ENCODE results near the gene GALNTL6. TPM values are rescaled to one million over a fixed set of nuclear protein-coding genes. Genes with fewer than 3 reads are reported as not detected.

The GALNTL6 gene
- total RNA-seq, 1 donor from 2014 or later: 0.61 TPM

GRCh38 chr4:171919314-171919713 is 106.1 kb downstream of the GALNTL6 start:
- Histone ChIP-seq H3K9ac (ENCODE audit: low read length) (no peak overlapping the region), H3K36me3 (ENCODE audit: insufficient read depth, low read length) (no peaks in the 10 kb centered on the region), H3K4me1 (ENCODE audit: insufficient read depth, low read length) (no peaks in the 10 kb centered on the region), H4K20me1 (ENCODE audit: insufficient read depth, low read length) (no peaks in the 10 kb centered on the region), H3K4me2 (ENCODE audit: low read length) (no peak overlapping the region), H3K79me2 (ENCODE audit: insufficient read depth, low read length) (no peaks in the 10 kb centered on the region), H3K27ac (ENCODE audit: low read depth, low read length) (no peak overlapping the region), H2AFZ (ENCODE audit: low read depth, low read length) (no peak overlapping the region), H3K4me3 (ENCODE audit: insufficient read depth, low read depth, low read length) (no peak overlapping the region), H3K27me3 (ENCODE audit: insufficient read depth, low read length) (no peaks in the 10 kb centered on the region), H3K9me3 (ENCODE audit: insufficient read depth, low read depth, low read length) (no peaks in the 10 kb centered on the region)
- Mint-ChIP-seq H3K36me3 (ENCODE audit: low read depth, unreplicated experiment) (no peaks in the 10 kb centered on the region), H3K27me3 (ENCODE audit: low read depth, unreplicated experiment) (no peaks in the 10 kb centered on the region), H3K9me3 (ENCODE audit: unreplicated experiment) (no peaks in the 10 kb centered on the region), H3K4me1 (ENCODE audit: low read depth, unreplicated experiment) (no peaks in the 10 kb centered on the region), H3K27ac (ENCODE audit: unreplicated experiment) (no peak overlapping the region), H3K4me3 (ENCODE audit: unreplicated experiment) (no peak overlapping the region)
- FAIRE-seq (no peak), DNase-seq (ENCODE audit: low read depth) (no peak)
- TF ChIP-seq EZH2 (IDR thresholded peaks at IDR 0.05; ENCODE audit: insufficient read depth, low read length) (no peak), CTCF (IDR thresholded peaks at IDR 0.05; ENCODE audit: insufficient read depth, low read depth, low read length) (no peak)

- Histone ChIP-seq H3K4me2 (ENCODE audit: low read length) (no peak overlapping the region), H3K36me3 (ENCODE audit: insufficient read depth, low read length) (no peaks in the 10 kb centered on the region), H2AFZ (ENCODE audit: low read depth, low read length) (no peak overlapping the region), H3K79me2 (ENCODE audit: insufficient read depth, low read length) (no peaks in the 10 kb centered on the region), H3K4me3 (ENCODE audit: insufficient read depth, low read depth, low read length) (no peak overlapping the region), H3K9ac (ENCODE audit: low read length) (no peak overlapping the region), H3K27me3 (ENCODE audit: insufficient read depth, low read length) (no peaks in the 10 kb centered on the region), H3K9me3 (ENCODE audit: insufficient read depth, low read depth, low read length) (no peaks in the 10 kb centered on the region), H3K27ac (ENCODE audit: low read depth, low read length) (no peak overlapping the region), H4K20me1 (ENCODE audit: insufficient read depth, low read length) (no peaks in the 10 kb centered on the region), H3K4me1 (ENCODE audit: insufficient read depth, low read length) (no peaks in the 10 kb centered on the region)
- FAIRE-seq (no peak), DNase-seq (ENCODE audit: low read depth) (no peak)
- H3K4me3 Mint-ChIP-seq (ENCODE audit: unreplicated experiment): no peak overlapping the region
- H3K4me1 Mint-ChIP-seq (ENCODE audit: low read depth, unreplicated experiment): peaks cover 5% of the 10 kb centered on the region
- H3K27ac Mint-ChIP-seq (ENCODE audit: unreplicated experiment): no peak overlapping the region
- H3K27me3 Mint-ChIP-seq (ENCODE audit: low read depth, unreplicated experiment): no peaks in the 10 kb centered on the region
- TF ChIP-seq EZH2 (IDR thresholded peaks at IDR 0.05; ENCODE audit: insufficient read depth, low read length) (no peak), CTCF (IDR thresholded peaks at IDR 0.05; ENCODE audit: insufficient read depth, low read depth, low read length) (no peak)
- no peaks in the 10 kb centered on the region for H3K36me3 Mint-ChIP-seq (ENCODE audit: low read depth, unreplicated experiment)
- H3K9me3 Mint-ChIP-seq (ENCODE audit: unreplicated experiment): no peaks in the 10 kb centered on the region
These were observed 107.7 kb downstream of the GALNTL6 start for GRCh38 chr4:171920901-171921300.

DNA sequence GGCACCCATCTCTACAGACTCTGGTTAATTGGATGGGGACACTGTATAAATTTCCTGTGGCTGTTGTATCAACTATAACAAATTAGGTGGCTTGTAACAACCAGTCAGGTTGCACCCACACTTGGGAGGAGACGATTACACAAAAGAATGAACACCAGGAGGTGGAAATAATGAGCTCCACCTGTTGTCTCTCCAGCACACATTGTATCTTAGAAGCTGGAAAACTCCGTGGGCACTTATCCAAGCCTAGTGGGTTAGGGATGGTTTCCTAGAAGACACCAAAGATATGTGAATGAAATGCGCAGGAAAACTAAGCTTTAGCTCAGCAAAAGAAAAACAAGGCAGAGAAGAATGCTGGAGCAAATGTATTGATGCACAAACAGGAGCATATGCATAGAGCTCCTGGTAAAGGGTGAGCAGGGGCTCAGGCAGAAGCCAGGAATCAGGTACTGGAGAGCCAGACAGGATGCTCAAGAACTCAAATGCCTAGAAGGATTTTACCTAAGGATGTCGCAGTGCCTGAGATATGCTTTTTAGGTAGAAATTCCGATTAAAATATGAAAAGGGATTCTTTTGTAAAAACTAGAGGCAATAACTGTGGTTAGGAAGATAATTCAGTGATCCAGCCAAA is 111.7 kb downstream of the GALNTL6 start:
- TF ChIP-seq EZH2 (IDR thresholded peaks at IDR 0.05; ENCODE audit: insufficient read depth, low read length): no peak
- TF ChIP-seq CTCF (IDR thresholded peaks at IDR 0.05; ENCODE audit: insufficient read depth, low read depth, low read length): no peak
- Histone ChIP-seq H3K27ac (ENCODE audit: low read depth, low read length) (no peak overlapping the region), H3K27me3 (ENCODE audit: insufficient read depth, low read length) (no peaks in the 10 kb centered on the region), H3K9me3 (ENCODE audit: insufficient read depth, low read depth, low read length) (no peaks in the 10 kb centered on the region), H3K36me3 (ENCODE audit: insufficient read depth, low read length) (no peaks in the 10 kb centered on the region), H3K4me1 (ENCODE audit: insufficient read depth, low read length) (no peaks in the 10 kb centered on the region), H3K4me2 (ENCODE audit: low read length) (no peak overlapping the region), H3K4me3 (ENCODE audit: insufficient read depth, low read depth, low read length) (no peak overlapping the region), H4K20me1 (ENCODE audit: insufficient read depth, low read length) (no peaks in the 10 kb centered on the region), H3K9ac (ENCODE audit: low read length) (no peak overlapping the region), H2AFZ (ENCODE audit: low read depth, low read length) (no peak overlapping the region), H3K79me2 (ENCODE audit: insufficient read depth, low read length) (no peaks in the 10 kb centered on the region)
- Mint-ChIP-seq H3K36me3 (ENCODE audit: low read depth, unreplicated experiment) (no peaks in the 10 kb centered on the region), H3K9me3 (ENCODE audit: unreplicated experiment) (no peaks in the 10 kb centered on the region), H3K4me3 (ENCODE audit: unreplicated experiment) (no peak overlapping the region), H3K27ac (ENCODE audit: unreplicated experiment) (no peak overlapping the region), H3K4me1 (ENCODE audit: low read depth, unreplicated experiment) (peaks cover 5% of the 10 kb centered on the region), H3K27me3 (ENCODE audit: low read depth, unreplicated experiment) (no peaks in the 10 kb centered on the region)
- FAIRE-seq (no peak), DNase-seq (ENCODE audit: low read depth) (no peak)
